CD8-positive, alpha-beta memory T cell (primary cell): ENCODE results near the gene SKI. TPM values are rescaled to one million over a fixed set of nuclear protein-coding genes. Genes with fewer than 3 reads are reported as not detected.
A peak's percentile ranks its signal among the peaks of the same experiment; 100 is the strongest.
"Not testable (repeated sequence)": the region's sequence is repeated elsewhere in the genome, so short reads cannot be mapped to it uniquely, and the experiment has no call there.

Experiments used
- CTCF ChIA-PET: fragments of 350-600 bp; sonication (Branson Sonifier 250); formaldehyde crosslinking; loops from one replicate; lab custom pipeline; 2021; ENCODE audit warnings: antibody characterized with exemption; lab: Charles Lee
- POLR2A ChIA-PET: fragments of 350-600 bp; sonication (Branson Sonifier 250); formaldehyde crosslinking; loops from one replicate; lab custom pipeline; 2021; ENCODE audit warnings: antibody characterized with exemption; lab: Charles Lee
- DNase-seq, 5 donors: peaks; one replicate each; pipeline versions ENCODE4 v3.0.0 to v3.0.0-alpha.2; 2020 to 2022; ENCODE audit warnings: mixed read lengths in 1 of 5
- H3K27ac ChIP-seq: one replicate; pipeline ENCODE4 v1.7.0; 2013; ENCODE audit warnings: low read depth, mild to moderate bottlenecking, low read length, moderate library complexity
- H3K27me3 ChIP-seq: 2 replicates; pipeline ENCODE4 v1.7.0; 2013; ENCODE audit warnings: low read length, mild to moderate bottlenecking; ENCODE audit not compliant: insufficient read depth, poor library complexity, severe bottlenecking
- H3K36me3 ChIP-seq: 2 replicates; pipeline ENCODE4 v1.7.0; 2013; ENCODE audit warnings: mild to moderate bottlenecking, low read length, moderate library complexity; ENCODE audit not compliant: insufficient read depth
- H3K4me1 ChIP-seq: 2 replicates; pipeline ENCODE4 v1.7.0; 2013; ENCODE audit warnings: mild to moderate bottlenecking, low read length, moderate library complexity; ENCODE audit not compliant: insufficient read depth
- H3K4me3 ChIP-seq: 2 replicates; pipeline ENCODE4 v1.7.0; 2013; ENCODE audit warnings: mild to moderate bottlenecking, low read length
- H3K9me3 ChIP-seq: 2 replicates; pipeline ENCODE4 v1.7.0; 2013; ENCODE audit warnings: mild to moderate bottlenecking, low read length
- H3K27ac Mint-ChIP-seq, 8 donors: one replicate each; pipeline ENCODE4 v1.8.0; 2020 to 2021; ENCODE audit warnings: mixed read lengths in 8 of 8, mild to moderate bottlenecking in 6 of 8, inconsistent platforms in 3 of 8, moderate library complexity in 3 of 8
- H3K27me3 Mint-ChIP-seq, 2 donors: one replicate each; pipeline ENCODE4 v1.8.0; 2020 to 2021; ENCODE audit warnings: mixed read lengths in 2 of 2, mild to moderate bottlenecking in 1 of 2, moderate library complexity in 1 of 2
- H3K36me3 Mint-ChIP-seq, 3 donors: one replicate each; pipeline ENCODE4 v1.8.0; 2020 to 2021; ENCODE audit warnings: mixed read lengths in 3 of 3, inconsistent platforms in 1 of 3, mild to moderate bottlenecking in 1 of 3
- H3K4me1 Mint-ChIP-seq, 3 donors: one replicate each; pipeline ENCODE4 v1.8.0; 2020 to 2021; ENCODE audit warnings: mixed read lengths in 3 of 3, inconsistent platforms in 1 of 3, mild to moderate bottlenecking in 1 of 3
- H3K4me3 Mint-ChIP-seq, 7 donors: one replicate each; pipeline ENCODE4 v1.8.0; 2020 to 2021; ENCODE audit warnings: mixed read lengths in 7 of 7, mild to moderate bottlenecking in 6 of 7, moderate library complexity in 4 of 7, inconsistent platforms in 2 of 7
- H3K9me3 Mint-ChIP-seq, 5 donors: one replicate each; pipeline ENCODE4 v1.8.0; 2020 to 2022; ENCODE audit warnings: mixed read lengths in 5 of 5, mild to moderate bottlenecking in 3 of 5, moderate library complexity in 2 of 5, inconsistent platforms in 1 of 5
- polyA plus RNA-seq: library from polyadenylated mRNA; unstranded; fragments of 300-500 nt; fragmentation: Illumina TruSeq; gene quantifications from one replicate; pipeline ENCODE4 v1.2.3, GENCODE V29; 2021
- total RNA-seq, 2 experiments: library from RNA; stranded (reverse); gene quantifications; one replicate each; pipeline ENCODE4 v1.2.3, GENCODE V29; 2021

SKI gene
- total and polyA plus RNA-seq, 3 experiments from 2014 or later = 0.94 to 38.4 (median 35.9) TPM

DNA sequence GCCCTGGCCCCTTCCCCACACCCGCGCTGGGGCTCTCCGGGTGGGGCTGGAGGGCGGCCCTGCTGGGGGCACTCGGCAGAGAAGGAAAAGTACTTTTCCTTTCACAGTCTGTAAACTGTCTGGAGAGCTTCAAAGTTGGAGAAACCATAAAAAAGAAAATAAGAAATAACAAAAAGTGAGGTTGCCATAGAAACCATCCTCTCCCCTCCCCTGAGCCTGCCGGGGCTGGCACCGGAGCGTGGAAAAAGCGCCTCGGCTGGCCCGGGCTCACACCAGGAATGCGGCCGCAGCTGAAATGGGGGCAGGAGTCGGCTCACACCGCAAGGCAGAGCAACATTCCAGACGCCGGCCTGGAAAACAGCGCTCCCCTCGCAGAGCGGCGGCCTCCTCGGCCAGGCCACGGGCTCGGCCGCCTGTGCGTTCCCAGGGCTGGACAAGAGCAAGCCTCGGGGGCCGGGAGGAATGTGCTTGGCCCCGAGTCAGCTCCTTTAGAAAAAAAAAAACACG, 94.0 kb downstream of the SKI start:
- Histone ChIP-seq H3K36me3 (no peaks in the 10 kb centered on the region), H3K27me3 (peaks cover 5% of the 10 kb centered on the region), H3K4me1 (peaks cover 5% of the 10 kb centered on the region), H3K27ac (no peak overlapping the region), H3K9me3 (no peaks in the 10 kb centered on the region), H3K4me3 (no peak overlapping the region)
- ChIA-PET POLR2A (no interaction called here), CTCF (no interaction called here)
- H3K27ac Mint-ChIP-seq = no peak overlapping the region
- H3K9me3 Mint-ChIP-seq = no peaks in the 10 kb centered on the region
- no peak overlapping the region for H3K4me3 Mint-ChIP-seq
- no peak for DNase-seq
- H3K36me3 Mint-ChIP-seq = peaks cover 0 to 1% (median 0%) of the 10 kb centered on the region in 3 donors
- peaks cover 1 to 2% of the 10 kb centered on the region in 2 donors for H3K27me3 Mint-ChIP-seq
- peaks cover under 1 to 12% (median 3%) of the 10 kb centered on the region in 3 donors for H3K4me1 Mint-ChIP-seq

- Histone ChIP-seq H3K4me3 (no peak overlapping the region), H3K27ac (no peak overlapping the region), H3K9me3 (no peaks in the 10 kb centered on the region), H3K36me3 (no peaks in the 10 kb centered on the region), H3K4me1 (peaks cover 5% of the 10 kb centered on the region), H3K27me3 (peaks cover 5% of the 10 kb centered on the region)
- POLR2A ChIA-PET = no interaction called here
- CTCF ChIA-PET = no interaction called here
- no peak for DNase-seq
- peaks cover 0 to 3% (median 0%) of the 10 kb centered on the region in 3 donors for H3K36me3 Mint-ChIP-seq
- H3K4me3 Mint-ChIP-seq = no peak overlapping the region
- peaks cover 5% of the 10 kb centered on the region in 2 donors for H3K27me3 Mint-ChIP-seq
- peaks cover 0 to 11% (median 3%) of the 10 kb centered on the region in 3 donors for H3K4me1 Mint-ChIP-seq
- no peaks in the 10 kb centered on the region for H3K9me3 Mint-ChIP-seq
- no peak overlapping the region for H3K27ac Mint-ChIP-seq
Measured at GRCh38 chr1:2322581-2323211, 94.6 kb downstream of the SKI start.

DNA sequence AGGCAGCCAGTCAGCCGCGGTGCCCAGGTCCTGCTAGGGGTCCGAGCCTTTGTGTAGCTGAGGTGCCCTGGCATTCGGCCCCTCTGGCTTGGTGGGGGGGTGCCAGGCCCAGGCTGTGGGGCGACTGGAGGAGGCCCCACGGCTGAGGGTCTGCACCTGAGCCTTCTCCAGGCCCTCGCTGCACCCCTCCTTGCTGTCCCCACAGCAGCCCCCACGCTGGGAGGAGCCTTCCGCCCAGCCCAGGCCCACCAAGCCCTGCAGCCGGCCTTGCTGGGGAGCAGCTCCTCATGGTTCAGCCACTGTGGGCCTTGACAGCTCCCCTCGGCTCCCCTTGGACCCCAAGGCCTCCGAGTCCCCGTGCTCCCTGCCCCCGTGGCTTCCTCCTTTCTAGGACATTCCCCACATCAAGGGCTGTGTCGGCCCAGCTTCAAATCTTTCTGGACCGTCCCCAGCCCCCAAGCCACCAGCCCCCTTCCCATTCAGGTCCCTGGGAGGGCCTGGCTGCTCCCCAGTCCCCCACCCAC, 95.4 kb downstream of the SKI start:
- Mint-ChIP-seq H3K27me3 (peaks cover 5% of the 10 kb centered on the region in 2 donors), H3K27ac (peak overlapping the region in 1 of 8 donors; percentile 14), H3K4me1 (peaks cover 0 to 8% (median 3%) of the 10 kb centered on the region in 3 donors), H3K9me3 (no peaks in the 10 kb centered on the region), H3K36me3 (peaks cover 0 to 3% (median 0%) of the 10 kb centered on the region in 3 donors), H3K4me3 (no peak overlapping the region)
- Histone ChIP-seq H3K27me3 (peaks cover 5% of the 10 kb centered on the region), H3K27ac (no peak overlapping the region), H3K4me1 (peaks cover 3% of the 10 kb centered on the region), H3K36me3 (no peaks in the 10 kb centered on the region), H3K4me3 (no peak overlapping the region), H3K9me3 (no peaks in the 10 kb centered on the region)
- POLR2A ChIA-PET = no interaction called here
- DNase-seq = no peak
- CTCF ChIA-PET = no interaction called here

DNA sequence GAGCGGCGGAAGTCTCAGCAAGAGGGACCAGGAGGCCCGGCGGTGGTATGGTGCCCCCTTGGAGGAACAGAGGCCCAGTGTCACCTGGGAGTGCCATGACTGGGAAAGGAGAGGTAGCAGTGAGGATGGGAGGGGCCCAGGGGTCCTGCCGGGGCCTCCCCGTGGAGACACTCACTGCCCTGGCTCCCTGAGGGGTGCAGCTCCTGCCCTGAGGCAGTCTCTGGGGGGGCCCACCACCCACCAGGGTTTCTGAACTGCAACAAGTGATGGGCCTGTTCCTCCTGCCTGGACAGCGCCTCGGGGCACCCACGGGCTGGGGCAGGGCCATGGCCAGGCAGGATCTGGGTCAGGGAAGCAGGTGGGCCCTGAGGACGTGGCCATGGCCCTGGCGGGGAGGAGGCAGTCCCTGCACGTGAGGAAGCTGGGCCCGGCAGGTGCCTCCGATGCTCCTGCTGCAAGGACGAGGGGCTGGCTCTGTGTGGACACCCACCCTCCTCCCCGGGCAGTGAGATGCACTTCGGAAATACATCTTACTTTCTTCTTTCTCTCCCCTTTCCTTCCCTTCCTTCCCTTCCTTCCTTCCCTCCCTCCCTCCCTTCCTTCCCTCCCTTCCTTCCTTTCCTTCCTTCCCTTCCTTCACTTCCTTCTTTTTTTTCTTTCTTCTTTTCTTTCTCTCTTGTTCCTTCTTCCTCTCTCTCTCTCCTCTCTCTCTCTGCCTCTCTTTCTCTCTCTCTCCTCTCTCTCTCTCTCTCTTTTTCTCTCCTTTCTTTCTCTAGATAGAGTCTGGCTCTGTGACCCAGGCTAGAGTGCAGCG, 96.6 kb downstream of the SKI start:
- Histone ChIP-seq H3K9me3 (no peaks in the 10 kb centered on the region), H3K36me3 (no peaks in the 10 kb centered on the region), H3K4me1 (no peaks in the 10 kb centered on the region), H3K27ac (no peak overlapping the region), H3K4me3 (no peak overlapping the region), H3K27me3 (peaks cover 5% of the 10 kb centered on the region)
- Mint-ChIP-seq H3K4me3 (no peak overlapping the region), H3K27ac (peak overlapping the region in 5 of 8 donors; percentile 13 to 89 (median 85)), H3K36me3 (peaks cover 0 to 3% (median 0%) of the 10 kb centered on the region in 3 donors), H3K9me3 (no peaks in the 10 kb centered on the region), H3K27me3 (peaks cover 5% of the 10 kb centered on the region in 2 donors), H3K4me1 (no peaks in the 10 kb centered on the region)
- DNase-seq = no peak
- ChIA-PET CTCF (no interaction called here), POLR2A (no interaction called here)

DNA sequence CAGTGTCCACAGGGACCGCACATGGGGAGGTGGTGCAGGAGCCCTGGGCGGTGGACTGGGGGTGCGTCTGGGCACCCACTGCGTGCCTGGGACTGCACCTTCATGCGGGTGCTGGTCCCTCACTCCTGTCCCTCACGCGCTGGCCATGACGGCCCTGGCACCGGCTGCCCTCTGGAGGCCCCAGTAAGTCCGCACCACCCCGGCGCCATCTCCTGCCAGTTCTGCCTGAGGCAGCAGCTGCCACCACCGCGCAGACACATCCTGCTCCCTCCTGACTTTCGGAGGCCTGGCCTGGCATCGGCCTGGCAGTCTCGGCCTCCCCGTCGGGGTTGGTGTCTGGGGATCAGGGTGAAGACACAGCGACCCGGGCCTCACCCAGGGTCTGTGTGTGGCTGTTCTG, 98.4 kb downstream of the SKI start:
- no peak overlapping the region for H3K4me3 Mint-ChIP-seq
- H3K27ac Mint-ChIP-seq = peak overlapping the region in 1 of 8 donors; percentile 29
- H3K36me3 Mint-ChIP-seq = peaks cover 0 to 3% (median 0%) of the 10 kb centered on the region in 3 donors
- no peak overlapping the region for H3K27ac ChIP-seq
- H3K27me3 ChIP-seq = peaks cover 5% of the 10 kb centered on the region
- DNase-seq = no peak
- no peaks in the 10 kb centered on the region for H3K9me3 Mint-ChIP-seq
- H3K4me1 ChIP-seq = no peaks in the 10 kb centered on the region
- H3K4me3 ChIP-seq = no peak overlapping the region
- no peaks in the 10 kb centered on the region for H3K9me3 ChIP-seq
- peaks cover 5 to 8% of the 10 kb centered on the region in 2 donors for H3K27me3 Mint-ChIP-seq
- ChIA-PET POLR2A (no interaction called here), CTCF (no interaction called here)
- no peaks in the 10 kb centered on the region for H3K4me1 Mint-ChIP-seq
- no peaks in the 10 kb centered on the region for H3K36me3 ChIP-seq

- H3K27me3 Mint-ChIP-seq, H3K4me3 ChIP-seq, H3K9me3 Mint-ChIP-seq, H3K4me1 ChIP-seq, POLR2A ChIA-PET, CTCF ChIA-PET, H3K27me3 ChIP-seq, H3K9me3 ChIP-seq, H3K36me3 ChIP-seq, H3K27ac ChIP-seq, DNase-seq, H3K4me1 Mint-ChIP-seq, H3K4me3 Mint-ChIP-seq, H3K36me3 Mint-ChIP-seq: not testable (repeated sequence)
- peak overlapping the region in 5 of 8 donors; percentile 55 to 89 (median 73) for H3K27ac Mint-ChIP-seq
Measured at GRCh38 chr1:2327162-2327561, 99.0 kb downstream of the SKI start.

- no peaks in the 10 kb centered on the region for H3K4me1 Mint-ChIP-seq
- H3K27ac ChIP-seq = no peak overlapping the region
- no peak overlapping the region for H3K27ac Mint-ChIP-seq
- peaks cover 5 to 8% of the 10 kb centered on the region in 2 donors for H3K27me3 Mint-ChIP-seq
- H3K36me3 Mint-ChIP-seq = peaks cover 0 to 3% (median 0%) of the 10 kb centered on the region in 3 donors
- no peak overlapping the region for H3K4me3 ChIP-seq
- no peak overlapping the region for H3K4me3 Mint-ChIP-seq
- no peaks in the 10 kb centered on the region for H3K36me3 ChIP-seq
- no peaks in the 10 kb centered on the region for H3K27me3 ChIP-seq
- POLR2A ChIA-PET = interaction anchor here (0.8 kb wide), 1 partner anchor 11 kb away, joined by 3 read pairs; no protein-coding TSS in a partner anchor
- CTCF ChIA-PET = no interaction called here
- H3K4me1 ChIP-seq = no peaks in the 10 kb centered on the region
- H3K9me3 ChIP-seq = no peaks in the 10 kb centered on the region
- no peak for DNase-seq
- H3K9me3 Mint-ChIP-seq = no peaks in the 10 kb centered on the region
Measured at GRCh38 chr1:2327841-2328240, 99.7 kb downstream of the SKI start.
